ENCODE results near the gene GSAP.

Gene GSAP

DNA sequence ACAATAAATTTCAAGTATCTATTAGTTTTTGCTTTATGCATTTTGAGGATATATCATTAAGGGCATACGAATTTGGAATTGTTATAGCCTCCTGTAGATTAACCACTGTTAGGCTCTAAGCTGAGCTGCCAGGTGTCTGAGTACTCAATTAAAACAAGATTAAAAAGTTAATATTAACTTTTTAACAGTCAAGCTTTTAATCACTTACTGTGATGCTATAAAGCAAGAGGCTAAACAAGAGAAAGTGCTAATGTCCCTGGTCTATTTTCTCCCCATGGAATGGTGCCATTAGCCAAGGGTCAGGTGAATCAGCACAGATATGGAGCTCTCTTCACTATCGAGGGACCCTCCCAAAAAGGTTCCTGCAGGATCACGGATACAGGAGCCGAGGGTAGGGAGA, 9.7 kb downstream of the GSAP start:
- DNase-seq (ENCODE audit: low spot score) = no peak

GRCh38 chr7:77404641-77405040, 11.5 kb downstream of the GSAP start:
- no peak for DNase-seq (ENCODE audit: low spot score)

- DNase-seq (ENCODE audit: low spot score) = no peak
These were observed 12.2 kb downstream of the GSAP start for GRCh38 chr7:77403957-77404356.

- DNase-seq (ENCODE audit: low spot score) = no peak
These were observed 13.3 kb downstream of the GSAP start for GRCh38 chr7:77402818-77403217.

DNA sequence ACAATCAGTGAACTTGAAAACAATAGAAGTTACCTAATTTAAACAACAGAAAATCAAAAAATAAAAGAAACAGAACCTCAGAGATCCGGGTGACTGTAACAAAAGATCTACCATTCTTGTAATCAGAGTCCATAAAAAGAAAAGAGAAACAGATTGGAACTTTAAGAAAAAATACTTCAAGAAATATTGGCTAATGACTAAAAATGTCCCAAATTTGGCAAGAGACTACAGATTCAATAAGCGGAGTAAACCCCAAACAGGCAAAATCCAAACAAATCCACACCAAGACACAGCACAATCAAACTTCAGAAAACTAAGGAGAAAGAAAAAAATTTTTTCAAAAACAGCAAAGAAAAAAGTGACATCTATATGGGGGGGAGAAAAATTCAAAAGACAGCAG, 15.1 kb downstream of the GSAP start:
- no peak for DNase-seq (ENCODE audit: low spot score)

- DNase-seq (ENCODE audit: low spot score) = no peak
These were observed 16.3 kb downstream of the GSAP start for GRCh38 chr7:77399816-77400215.

DNA sequence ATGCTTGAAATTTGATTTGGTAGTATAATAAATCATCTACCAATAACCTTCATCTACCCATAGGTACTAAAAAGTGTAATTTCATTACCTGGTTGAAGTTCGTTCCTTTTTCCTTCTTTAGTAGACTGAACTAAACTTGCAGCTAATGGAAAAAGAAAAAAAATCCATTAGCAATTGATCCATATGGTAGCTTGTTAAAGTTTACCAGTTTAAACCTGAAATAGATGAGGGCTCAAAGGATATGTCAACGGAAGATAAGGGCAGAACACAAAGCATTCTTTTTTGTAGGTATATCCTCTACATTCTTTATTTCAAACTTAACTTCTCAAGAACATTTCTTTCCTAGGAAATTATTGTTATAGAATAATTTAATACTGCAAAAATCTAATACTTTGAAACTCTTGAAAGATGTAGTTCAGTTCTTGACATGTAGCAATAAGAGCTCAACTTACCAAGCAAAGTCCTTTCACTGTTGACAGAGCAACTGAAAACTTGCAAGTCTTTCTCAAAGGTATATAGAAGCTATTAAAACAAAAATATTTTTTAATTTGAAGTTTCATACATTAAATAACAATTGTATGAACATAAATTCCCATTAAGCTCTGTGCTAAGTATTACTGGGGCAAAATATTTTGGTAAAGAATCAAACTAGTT, 19.1 kb downstream of the GSAP start:
- no peak for DNase-seq (ENCODE audit: low spot score)

DNA sequence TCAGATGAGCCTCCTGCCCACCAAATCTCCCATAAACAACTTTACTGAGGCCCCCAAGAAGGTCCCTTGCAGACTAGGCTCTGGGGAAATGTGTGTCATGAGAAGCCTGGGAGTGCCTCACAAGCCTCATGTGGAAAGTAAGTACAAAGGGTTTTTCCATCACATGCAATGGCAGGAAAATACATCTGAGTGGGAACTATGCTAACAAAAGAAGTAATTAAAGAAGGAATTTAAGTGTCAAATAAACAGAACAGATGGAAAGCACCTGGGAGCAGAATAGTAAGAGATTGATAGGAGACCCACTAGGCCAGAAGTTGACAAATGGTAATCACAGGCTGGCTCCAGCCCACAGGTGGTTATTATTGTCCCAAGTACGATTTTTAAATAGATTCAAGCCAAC, 20.5 kb downstream of the GSAP start:
- DNase-seq (ENCODE audit: low spot score) = no peak

DNA sequence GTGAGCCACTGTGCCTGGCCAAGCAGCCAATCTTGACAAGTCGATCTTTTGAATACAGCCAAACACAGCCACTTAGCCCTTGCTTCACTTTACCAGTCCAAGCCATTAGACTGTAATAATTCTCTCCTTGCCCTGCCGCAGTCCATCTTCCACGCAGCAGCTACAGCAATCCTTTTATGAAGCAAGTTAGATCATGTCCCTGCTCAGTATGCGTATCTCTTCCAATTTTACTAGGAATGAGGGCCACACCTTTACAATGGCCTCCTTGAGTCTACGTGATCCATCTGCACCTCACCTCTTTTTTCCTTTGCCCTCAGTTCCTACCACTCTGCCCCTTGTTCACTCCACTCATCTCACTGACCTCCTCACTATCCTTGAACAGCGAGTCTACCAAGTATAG, 22.2 kb downstream of the GSAP start:
- no peak for DNase-seq (ENCODE audit: low spot score)

DNA sequence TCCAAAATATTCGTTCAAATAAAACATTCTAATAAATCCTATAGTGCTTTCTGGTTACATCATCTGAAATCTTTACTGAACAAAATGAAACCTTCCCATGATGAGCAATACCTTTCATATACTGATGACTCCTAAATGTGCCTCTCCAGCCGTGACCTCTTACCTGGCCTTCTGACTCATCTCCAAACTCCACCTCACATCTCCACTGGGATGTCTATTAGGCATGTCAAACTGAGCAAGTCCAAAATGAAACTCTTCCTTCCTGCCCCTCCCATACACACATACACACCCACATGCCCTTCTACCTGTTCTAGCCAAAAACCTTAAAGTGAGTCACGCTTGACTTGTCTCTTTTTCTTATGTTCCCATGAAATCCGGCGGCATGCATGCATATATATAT, 22.9 kb downstream of the GSAP start:
- DNase-seq (ENCODE audit: low spot score) = no peak

DNA sequence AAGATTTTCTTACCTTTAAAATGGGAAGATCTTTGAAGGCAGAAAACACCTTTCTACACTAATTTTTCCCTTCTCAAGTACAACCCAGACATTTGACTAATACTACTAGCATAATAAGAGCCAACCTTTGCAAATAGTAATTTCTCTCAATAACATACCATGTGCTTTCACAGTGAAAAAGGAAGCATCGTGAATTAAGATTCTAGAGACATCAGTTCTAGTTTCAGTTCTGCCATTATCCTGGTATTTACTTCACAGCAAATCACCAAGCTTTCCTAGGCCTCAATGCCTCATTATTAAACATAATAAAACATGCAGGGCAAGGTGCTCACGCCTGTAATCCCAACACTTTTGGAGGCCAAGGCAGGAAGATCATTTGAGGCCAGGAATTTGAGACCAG, 24.9 kb downstream of the GSAP start:
- no peak for DNase-seq (ENCODE audit: low spot score)

DNA sequence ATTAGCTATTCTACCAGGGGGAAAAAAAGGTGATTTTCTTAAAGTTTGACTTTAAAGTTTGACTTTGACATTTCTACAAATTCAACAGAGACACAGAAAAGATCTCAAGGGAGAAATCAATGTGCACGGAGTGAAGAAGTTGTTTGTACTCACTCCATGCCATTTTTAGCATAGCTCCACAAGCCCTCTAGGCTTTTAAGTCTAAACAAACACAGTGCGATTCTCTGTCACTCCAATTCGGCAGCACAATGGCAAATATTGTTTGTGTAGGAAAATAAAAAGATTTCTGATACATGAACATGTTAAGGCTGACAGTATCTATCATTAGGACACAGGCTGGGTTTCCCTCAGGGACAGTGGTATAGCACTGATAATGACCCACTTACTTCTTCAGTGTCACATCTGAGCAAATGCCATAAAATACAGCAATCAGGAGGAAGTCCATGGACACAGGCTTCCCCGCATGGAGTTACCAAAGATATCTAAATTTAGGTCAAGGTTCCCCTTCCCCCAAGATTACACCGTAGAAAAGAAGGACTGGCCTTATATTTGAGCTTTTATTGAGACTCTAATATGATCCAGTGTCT, 28.0 kb downstream of the GSAP start:
- no peak for DNase-seq (ENCODE audit: low spot score)

GRCh38 chr7:77386165-77386822, 29.9 kb downstream of the GSAP start:
- DNase-seq (ENCODE audit: low spot score) = no peak

DNA sequence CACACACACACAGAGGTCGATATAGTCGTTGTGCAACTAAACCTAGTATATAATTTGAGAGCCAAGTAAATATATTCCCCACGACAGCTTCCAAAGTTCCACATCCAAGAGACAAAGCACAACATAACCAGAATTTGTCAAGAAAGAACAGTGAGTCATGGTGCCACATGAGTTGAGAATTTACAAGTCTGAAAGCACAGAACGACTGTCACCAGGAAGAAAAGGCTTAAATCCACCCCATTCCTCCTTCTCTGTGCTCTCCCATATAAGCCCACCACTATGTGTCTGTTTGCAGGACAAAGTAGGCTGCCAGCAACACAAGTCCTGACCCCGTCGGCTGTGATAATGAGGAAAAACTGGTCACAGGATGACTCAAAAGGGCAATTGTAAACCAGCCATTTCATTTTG, 32.8 kb downstream of the GSAP start:
- no peak for DNase-seq (ENCODE audit: low spot score)

GRCh38 chr7:77382532-77382931, 33.6 kb downstream of the GSAP start:
- no peak for DNase-seq (ENCODE audit: low spot score)

- DNase-seq (ENCODE audit: low spot score) = no peak
These were observed 37.6 kb downstream of the GSAP start for GRCh38 chr7:77378584-77378983.

DNA sequence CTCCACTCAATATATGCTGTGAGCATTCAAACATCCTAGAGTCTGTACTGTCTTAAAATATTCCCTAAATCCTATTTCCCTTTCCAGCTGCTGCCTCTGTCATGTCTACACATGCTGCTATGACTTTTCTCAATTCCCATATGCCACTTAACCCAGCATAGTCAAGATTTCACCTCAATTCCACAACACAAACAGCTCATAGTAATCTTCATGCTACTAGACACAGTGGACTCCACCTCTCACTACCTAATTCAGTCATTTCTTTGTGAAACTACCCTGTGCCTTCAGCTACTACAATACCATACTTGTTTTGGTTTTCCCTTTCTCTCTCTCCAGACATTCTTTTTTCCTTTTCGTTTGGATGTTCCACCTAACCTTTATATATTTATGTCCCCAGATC, 45.5 kb downstream of the GSAP start:
- no peak for DNase-seq (ENCODE audit: low spot score)

GRCh38 chr7:77368974-77369373, 47.2 kb downstream of the GSAP start:
- no peak for DNase-seq (ENCODE audit: low spot score)

DNA sequence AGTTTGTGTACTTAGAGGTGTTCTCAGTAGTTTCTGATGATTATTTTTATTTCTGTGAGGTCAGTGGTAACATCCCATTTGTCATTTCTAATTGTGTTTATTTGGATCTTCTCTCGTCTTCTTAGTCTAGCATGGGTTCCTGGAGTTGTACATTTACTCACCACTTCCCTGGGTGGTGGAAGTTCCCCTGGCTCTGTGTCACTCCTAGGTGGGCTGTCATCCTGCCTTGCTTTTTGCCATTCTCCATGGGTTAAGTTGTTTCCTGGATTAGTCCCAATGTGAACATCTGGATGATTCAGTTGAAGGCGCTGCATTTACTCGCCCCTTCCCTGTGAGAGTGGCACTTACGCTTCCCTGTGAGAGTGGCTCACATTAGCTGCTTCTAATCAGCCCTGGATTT, 48.2 kb downstream of the GSAP start:
- no peak for DNase-seq (ENCODE audit: low spot score)

DNA sequence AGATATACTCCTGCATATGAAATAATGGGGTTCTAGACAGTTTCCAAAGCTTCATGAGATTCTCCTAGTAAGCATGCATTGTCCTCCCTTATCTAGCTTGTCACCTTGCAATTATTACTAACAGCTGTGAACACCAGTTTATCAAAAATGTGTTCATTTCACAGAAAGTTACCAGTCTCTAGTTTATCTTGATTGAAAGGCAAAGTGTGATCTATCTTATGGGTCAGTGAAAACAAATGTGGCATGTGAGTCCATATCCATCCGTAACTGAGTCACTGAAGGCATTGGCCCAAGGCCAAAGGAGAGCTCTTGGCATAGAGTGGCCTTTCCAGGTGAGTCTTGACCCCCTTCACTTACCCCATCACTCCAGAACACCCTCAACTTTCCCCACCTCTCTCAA, 53.2 kb downstream of the GSAP start:
- DNase-seq (ENCODE audit: low spot score) = no peak

GRCh38 chr7:77360969-77361368, 55.2 kb downstream of the GSAP start:
- no peak for DNase-seq (ENCODE audit: low spot score)

- no peak for DNase-seq (ENCODE audit: low spot score)
These were observed 56.0 kb downstream of the GSAP start for GRCh38 chr7:77360104-77360503.

DNA sequence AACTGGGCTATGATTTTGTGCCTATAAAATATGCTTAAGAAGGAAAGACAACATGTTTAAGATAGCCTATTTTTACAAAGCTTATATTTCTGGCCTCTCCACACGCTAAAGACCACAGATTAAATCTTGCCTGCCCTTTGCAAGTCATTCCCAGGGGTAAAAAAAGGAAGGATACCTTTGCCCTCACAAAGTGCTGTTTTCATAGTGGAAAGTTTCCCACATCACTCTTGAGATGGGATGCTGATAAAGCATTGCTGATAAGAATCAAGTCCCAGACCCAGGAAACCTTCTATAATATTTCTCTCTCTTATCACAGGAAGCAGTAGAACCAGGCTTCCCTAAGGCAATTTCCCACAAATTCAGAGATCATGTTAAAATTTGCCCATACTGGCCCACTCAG, 56.5 kb downstream of the GSAP start:
- no peak for DNase-seq (ENCODE audit: low spot score)

GRCh38 chr7:77354914-77355313, 61.2 kb downstream of the GSAP start:
- no peak for DNase-seq (ENCODE audit: low spot score)

Data from left forelimb (tissue), 1 donor.